Measurements from ENCODE around the gene TSBP1. TPM values are rescaled to one million over a fixed set of nuclear protein-coding genes. Genes with fewer than 3 reads are reported as not detected.

Gene TSBP1
- total and polyA plus RNA-seq, 2 of the 8 experiments (the other 6 are each of a cell fraction or from before 2014, with no cell fraction given): not detected

DNA sequence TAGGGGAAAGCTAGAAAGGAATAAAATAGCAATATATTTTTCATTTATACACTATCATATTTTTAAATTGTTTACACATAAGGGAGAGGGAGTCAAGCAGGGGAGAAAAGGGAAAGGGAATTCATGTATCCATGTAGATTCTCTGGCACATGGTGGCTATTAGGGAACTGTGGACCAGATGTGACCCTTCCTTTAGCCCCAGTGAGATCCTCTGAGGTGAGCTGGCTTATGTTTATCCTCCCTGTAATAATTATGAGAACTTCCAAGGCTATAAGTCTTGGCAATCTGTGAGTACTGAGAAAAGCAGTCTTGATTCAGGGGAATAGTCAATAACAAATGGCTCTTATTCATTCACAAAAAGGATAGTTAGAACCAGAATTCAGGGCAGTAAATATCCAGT, 42.6 kb downstream of the TSBP1 start:
- Histone ChIP-seq H3K23ac (ENCODE audit: insufficient read length) (no peak overlapping the region), H4K5ac (ENCODE audit: insufficient read length, low read depth, low read length) (no peak overlapping the region), H2BK12ac (ENCODE audit: low read depth, low read length) (no peak overlapping the region), H3K4me3 (ENCODE audit: extremely low read depth in 1 of 4, insufficient read depth in 2 of 4, low read depth in 3 of 4, low read length in 4 of 4) (no peak overlapping the region), H3K18ac (ENCODE audit: extremely low read depth, low read length) (no peak overlapping the region), H3K9ac (replicated peaks in 1 of 4; ENCODE audit: extremely low read depth in 1 of 4, low read depth in 3 of 4, low read length in 3 of 4) (no peak overlapping the region), H2BK120ac (replicated peaks; ENCODE audit: low read depth, low read length) (no peak overlapping the region), H4K20me1 (replicated peaks in 1 of 2; ENCODE audit: control insufficient read depth in 1 of 2, insufficient read depth in 2 of 2, low read length in 2 of 2) (no peaks in the 10 kb centered on the region), H3K36me3 (ENCODE audit: control insufficient read depth in 2 of 4, insufficient read depth in 4 of 4, low read length in 3 of 4) (no peaks in the 10 kb centered on the region), H2BK20ac (ENCODE audit: low read length) (no peak overlapping the region), H3K4ac (replicated peaks; ENCODE audit: insufficient read length, low read depth, low read length) (no peak overlapping the region), H3K23me2 (ENCODE audit: low read depth, low read length) (no peaks in the 10 kb centered on the region), H3K9me3 (ENCODE audit: insufficient read depth in 2 of 2, low read depth in 1 of 2, low read length in 1 of 2) (no peaks in the 10 kb centered on the region), H3K14ac (ENCODE audit: insufficient read length) (no peak overlapping the region), H2AK5ac (ENCODE audit: low read depth, low read length) (no peak overlapping the region), H3K27me3 (replicated peaks in 1 of 4; ENCODE audit: control insufficient read depth in 3 of 4, extremely low read depth in 1 of 4, insufficient read depth in 3 of 4, low read length in 3 of 4) (no peaks in the 10 kb centered on the region), H4K8ac (ENCODE audit: extremely low read depth, insufficient read depth, low read length) (no peak overlapping the region), H4K91ac (replicated peaks; ENCODE audit: insufficient read length, low read length) (no peak overlapping the region), H3K27ac (ENCODE audit: low read depth, low read length) (no peak overlapping the region), H3K4me1 (replicated peaks in 1 of 4; ENCODE audit: control insufficient read depth in 3 of 4, insufficient read depth in 4 of 4, low read length in 3 of 4) (no peaks in the 10 kb centered on the region), H3K4me2 (ENCODE audit: insufficient read depth in 1 of 2, low read depth in 2 of 2, low read length in 2 of 2) (no peak overlapping the region), H2AFZ (ENCODE audit: low read length) (no peak overlapping the region), H3K79me2 (ENCODE audit: control insufficient read depth in 1 of 2, insufficient read depth in 2 of 2, low read length in 2 of 2) (no peaks in the 10 kb centered on the region), H2BK5ac (ENCODE audit: low read depth, low read length) (no peak overlapping the region), H2BK15ac (ENCODE audit: low read length) (no peak overlapping the region), H3K79me1 (ENCODE audit: low read depth, low read length) (no peaks in the 10 kb centered on the region), H3K56ac (replicated peaks; ENCODE audit: insufficient read length, low read depth, low read length) (no peak overlapping the region)
- POLR2A ChIA-PET (ENCODE audit: partially characterized antibody): no interaction called here
- FAIRE-seq: no peak
- no peak for DNase-seq (ENCODE audit: low read depth in 1 of 2, low spot score in 2 of 2)
- CTCF ChIA-PET (ENCODE audit: partially characterized antibody): no interaction called here
- TF ChIP-seq, protein P1, sequence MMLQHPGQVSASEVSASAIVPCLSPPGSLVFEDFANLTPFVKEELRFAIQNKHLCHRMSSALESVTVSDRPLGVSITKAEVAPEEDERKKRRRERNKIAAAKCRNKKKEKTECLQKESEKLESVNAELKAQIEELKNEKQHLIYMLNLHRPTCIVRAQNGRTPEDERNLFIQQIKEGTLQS (IDR thresholded peaks at IDR 0.05; ENCODE audit: insufficient read depth, low read depth, low read length): no peak
- TF ChIP-seq SAP30 (IDR thresholded peaks at IDR 0.05; ENCODE audit: insufficient read depth, insufficient replicate concordance, low read length) (no peak), SRF (IDR thresholded peaks at IDR 0.05; ENCODE audit: low read depth, low read length) (no peak), CTBP2 (IDR thresholded peaks at IDR 0.05; ENCODE audit: borderline replicate concordance, insufficient read depth, insufficient read length, low read length) (no peak), NANOG (IDR thresholded peaks at IDR 0.05; ENCODE audit: insufficient read depth, low read depth, low read length, poor library complexity, severe bottlenecking) (no peak), POLR2A (IDR thresholded peaks at IDR 0.05; ENCODE audit: control extremely low read depth in 1 of 2, low read depth in 2 of 2, low read length in 2 of 2) (no peak), HDAC6 (IDR thresholded peaks at IDR 0.05; ENCODE audit: low read depth, low read length) (no peak), PHF8 (conservative IDR thresholded peaks at IDR 0.05; ENCODE audit: low read depth, low read length) (no peak), BCL11A (IDR thresholded peaks at IDR 0.05; ENCODE audit: low read depth in 2 of 2, low read length in 2 of 2) (no peak), MAFK (IDR thresholded peaks at IDR 0.05; ENCODE audit: low read depth, low read length) (no peak), CBX8 (IDR thresholded peaks at IDR 0.05; ENCODE audit: borderline replicate concordance, low read depth, low read length) (no peak), CREB1 (IDR thresholded peaks at IDR 0.05) (no peak)
- TF ChIP-seq, protein P2, sequence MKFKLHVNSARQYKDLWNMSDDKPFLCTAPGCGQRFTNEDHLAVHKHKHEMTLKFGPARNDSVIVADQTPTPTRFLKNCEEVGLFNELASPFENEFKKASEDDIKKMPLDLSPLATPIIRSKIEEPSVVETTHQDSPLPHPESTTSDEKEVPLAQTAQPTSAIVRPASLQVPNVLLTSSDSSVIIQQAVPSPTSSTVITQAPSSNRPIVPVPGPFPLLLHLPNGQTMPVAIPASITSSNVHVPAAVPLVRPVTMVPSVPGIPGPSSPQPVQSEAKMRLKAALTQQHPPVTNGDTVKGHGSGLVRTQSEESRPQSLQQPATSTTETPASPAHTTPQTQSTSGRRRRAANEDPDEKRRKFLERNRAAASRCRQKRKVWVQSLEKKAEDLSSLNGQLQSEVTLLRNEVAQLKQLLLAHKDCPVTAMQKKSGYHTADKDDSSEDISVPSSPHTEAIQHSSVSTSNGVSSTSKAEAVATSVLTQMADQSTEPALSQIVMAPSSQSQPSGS (IDR thresholded peaks at IDR 0.05; ENCODE audit: low read length): no peak
